ENCODE results near the gene SCYGR1. TPM values are rescaled to one million over a fixed set of nuclear protein-coding genes. Genes with fewer than 3 reads are reported as not detected.

Gene SCYGR1
- total RNA-seq, 5 donors from 2014 or later (not counting 1 experiment from before 2014, with no cell fraction given), result not detected

GRCh38 chr2:227339098-227339599 lies 48.6 kb downstream of the SCYGR1 start:
- H3K36me3 Mint-ChIP-seq, result peaks cover 47% of the 10 kb centered on the region
- 100% methylated on average over 1 of the region's 2 CpGs for WGBS (ENCODE audit: insufficient coverage)
- Histone ChIP-seq H3K27me3 (replicated peaks in 1 of 2; ENCODE audit: control insufficient read depth in 2 of 2, extremely low read depth in 1 of 2, insufficient read depth in 2 of 2, low read length in 1 of 2) (no peaks in the 10 kb centered on the region), H3K9me3 (no peaks in the 10 kb centered on the region), H3K36me3 (ENCODE audit: control insufficient read depth in 2 of 2, extremely low read depth in 1 of 2, insufficient read depth in 1 of 2, low read length in 1 of 2) (peaks cover 0 to 38% of the 10 kb centered on the region in 2 donors), H3K4me1 (ENCODE audit: control insufficient read depth in 1 of 2, extremely low read depth in 1 of 2, insufficient read depth in 2 of 2, low read length in 2 of 2) (no peaks in the 10 kb centered on the region), H3K27ac (ENCODE audit: low read length) (no peak overlapping the region), H3K4me3 (ENCODE audit: control insufficient read depth in 1 of 2, extremely low read depth in 1 of 2, low read length in 1 of 2) (no peak overlapping the region)
- DNase-seq, result no peak
- peaks cover 0 to 2% (median 0%) of the 10 kb centered on the region in 3 donors for H3K4me1 Mint-ChIP-seq
- ATAC-seq (replicated peaks in 1 of 4), result no peak
- CTCF ChIA-PET, result interaction anchor here in 1 of 2 donors (0.7 kb wide), 1 partner anchor 552 kb away, joined by 3 read pairs; no protein-coding TSS in a partner anchor
- peak overlapping the region in 1 of 2 donors; percentile 44 for H3K27ac Mint-ChIP-seq
- H3K9me3 Mint-ChIP-seq, result no peaks in the 10 kb centered on the region
- no peak overlapping the region for H3K4me3 Mint-ChIP-seq
- POLR2A ChIA-PET, result interaction anchor here in 1 of 2 donors (0.7 kb wide), 1 partner anchor 10 kb away, joined by 3 read pairs; no protein-coding TSS in a partner anchor
- H3K27me3 Mint-ChIP-seq, result no peaks in the 10 kb centered on the region

Other genes with a start within 250 kb of the SCYGR1 start
- gene COL4A4, start 223.7 kb downstream of the SCYGR1 start, total RNA-seq, result under 1 TPM; 0.08 to 0.28 (median 0.20) TPM
- under 1 TPM; 0.35 to 0.65 (median 0.56) TPM for gene COL4A3, start 223.3 kb downstream of the SCYGR1 start, total RNA-seq
- 10 to 100 TPM; 50.7 to 57.6 (median 54.0) TPM for gene MFF, start 62.7 kb downstream of the SCYGR1 start, total RNA-seq
- not detected for gene TM4SF20, start 8.6 kb downstream of the SCYGR1 start, total RNA-seq
- 10 to 100 TPM; 48.6 to 61.4 (median 53.1) TPM for gene AGFG1, start 84.2 kb upstream of the SCYGR1 start, total RNA-seq
- not detected for gene SCYGR2, start 210.9 kb upstream of the SCYGR1 start, total RNA-seq
- gene SCYGR3, start 226.9 kb upstream of the SCYGR1 start, total RNA-seq, result not detected
- not detected for gene SCYGR4, start 229.5 kb upstream of the SCYGR1 start, total RNA-seq